ENCODE measurements around the gene ADAM11. TPM values are rescaled to one million over a fixed set of nuclear protein-coding genes. Genes with fewer than 3 reads are reported as not detected.

The ADAM11 gene
- total and polyA plus RNA-seq, 2 of the 13 experiments (the other 11 are each of a cell fraction or from before 2014, with no cell fraction given), result 0.38 to 0.91 TPM

GRCh38 chr17:44775838-44776621 lies 17.2 kb downstream of the ADAM11 start (continued):
- TF ChIP-seq, protein P1, sequence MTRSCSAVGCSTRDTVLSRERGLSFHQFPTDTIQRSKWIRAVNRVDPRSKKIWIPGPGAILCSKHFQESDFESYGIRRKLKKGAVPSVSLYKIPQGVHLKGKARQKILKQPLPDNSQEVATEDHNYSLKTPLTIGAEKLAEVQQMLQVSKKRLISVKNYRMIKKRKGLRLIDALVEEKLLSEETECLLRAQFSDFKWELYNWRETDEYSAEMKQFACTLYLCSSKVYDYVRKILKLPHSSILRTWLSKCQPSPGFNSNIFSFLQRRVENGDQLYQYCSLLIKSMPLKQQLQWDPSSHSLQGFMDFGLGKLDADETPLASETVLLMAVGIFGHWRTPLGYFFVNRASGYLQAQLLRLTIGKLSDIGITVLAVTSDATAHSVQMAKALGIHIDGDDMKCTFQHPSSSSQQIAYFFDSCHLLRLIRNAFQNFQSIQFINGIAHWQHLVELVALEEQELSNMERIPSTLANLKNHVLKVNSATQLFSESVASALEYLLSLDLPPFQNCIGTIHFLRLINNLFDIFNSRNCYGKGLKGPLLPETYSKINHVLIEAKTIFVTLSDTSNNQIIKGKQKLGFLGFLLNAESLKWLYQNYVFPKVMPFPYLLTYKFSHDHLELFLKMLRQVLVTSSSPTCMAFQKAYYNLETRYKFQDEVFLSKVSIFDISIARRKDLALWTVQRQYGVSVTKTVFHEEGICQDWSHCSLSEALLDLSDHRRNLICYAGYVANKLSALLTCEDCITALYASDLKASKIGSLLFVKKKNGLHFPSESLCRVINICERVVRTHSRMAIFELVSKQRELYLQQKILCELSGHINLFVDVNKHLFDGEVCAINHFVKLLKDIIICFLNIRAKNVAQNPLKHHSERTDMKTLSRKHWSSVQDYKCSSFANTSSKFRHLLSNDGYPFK (CRISPR knock-in tag; IDR thresholded peaks at IDR 0.05; ENCODE audit: borderline replicate concordance), result no peak
- no peak for TF ChIP-seq ZNF562 (CRISPR knock-in tag; IDR thresholded peaks at IDR 0.05; ENCODE audit: borderline replicate concordance)
- no peak for TF ChIP-seq NBN (conservative IDR thresholded peaks at IDR 0.05)
- TF ChIP-seq, protein P2, sequence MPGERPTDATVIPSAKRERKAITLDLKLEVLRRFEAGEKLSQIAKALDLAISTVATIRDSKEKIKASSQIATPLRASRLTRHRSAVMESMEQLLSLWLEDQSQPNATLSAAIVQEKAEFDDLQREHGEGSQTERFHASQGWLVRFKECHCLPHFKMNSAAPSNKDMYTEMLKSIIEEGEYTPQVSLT (CRISPR knock-in tag; IDR thresholded peaks at IDR 0.05; ENCODE audit: borderline replicate concordance, low read depth), result no peak
- TF ChIP-seq ZNF12 (CRISPR knock-in tag; IDR thresholded peaks at IDR 0.05), result 0 out of 2 replicates have a peak, but pooled peaks have one; percentile 19
- no peak for TF ChIP-seq ZNF605 (CRISPR knock-in tag; IDR thresholded peaks at IDR 0.05)
- 0 out of 2 replicates have a peak, but pooled peaks have one; percentile 65 for TF ChIP-seq ZNF576 (CRISPR knock-in tag; IDR thresholded peaks at IDR 0.05)
- no peak for TF ChIP-seq CBX1 (IDR thresholded peaks at IDR 0.05; ENCODE audit: low read depth)
- 0 out of 2 replicates have a peak, but pooled peaks have one; percentile 5 for TF ChIP-seq ZNF317 (CRISPR knock-in tag; IDR thresholded peaks at IDR 0.05)
- TF ChIP-seq LCORL (IDR thresholded peaks at IDR 0.05), result no peak
- TF ChIP-seq LCORL (CRISPR knock-in tag; IDR thresholded peaks at IDR 0.05), result no peak; the same call in 1 of the 2 replicates
- TF ChIP-seq ETV5 (CRISPR knock-in tag; IDR thresholded peaks at IDR 0.05; ENCODE audit: borderline replicate concordance), result no peak
- TF ChIP-seq ZFP62 (CRISPR knock-in tag; IDR thresholded peaks at IDR 0.05), result no peak
- 0 out of 2 replicates have a peak, but pooled peaks have one; percentile 52 for TF ChIP-seq ZNF746 (CRISPR knock-in tag; IDR thresholded peaks at IDR 0.05)
- TF ChIP-seq, protein P3, sequence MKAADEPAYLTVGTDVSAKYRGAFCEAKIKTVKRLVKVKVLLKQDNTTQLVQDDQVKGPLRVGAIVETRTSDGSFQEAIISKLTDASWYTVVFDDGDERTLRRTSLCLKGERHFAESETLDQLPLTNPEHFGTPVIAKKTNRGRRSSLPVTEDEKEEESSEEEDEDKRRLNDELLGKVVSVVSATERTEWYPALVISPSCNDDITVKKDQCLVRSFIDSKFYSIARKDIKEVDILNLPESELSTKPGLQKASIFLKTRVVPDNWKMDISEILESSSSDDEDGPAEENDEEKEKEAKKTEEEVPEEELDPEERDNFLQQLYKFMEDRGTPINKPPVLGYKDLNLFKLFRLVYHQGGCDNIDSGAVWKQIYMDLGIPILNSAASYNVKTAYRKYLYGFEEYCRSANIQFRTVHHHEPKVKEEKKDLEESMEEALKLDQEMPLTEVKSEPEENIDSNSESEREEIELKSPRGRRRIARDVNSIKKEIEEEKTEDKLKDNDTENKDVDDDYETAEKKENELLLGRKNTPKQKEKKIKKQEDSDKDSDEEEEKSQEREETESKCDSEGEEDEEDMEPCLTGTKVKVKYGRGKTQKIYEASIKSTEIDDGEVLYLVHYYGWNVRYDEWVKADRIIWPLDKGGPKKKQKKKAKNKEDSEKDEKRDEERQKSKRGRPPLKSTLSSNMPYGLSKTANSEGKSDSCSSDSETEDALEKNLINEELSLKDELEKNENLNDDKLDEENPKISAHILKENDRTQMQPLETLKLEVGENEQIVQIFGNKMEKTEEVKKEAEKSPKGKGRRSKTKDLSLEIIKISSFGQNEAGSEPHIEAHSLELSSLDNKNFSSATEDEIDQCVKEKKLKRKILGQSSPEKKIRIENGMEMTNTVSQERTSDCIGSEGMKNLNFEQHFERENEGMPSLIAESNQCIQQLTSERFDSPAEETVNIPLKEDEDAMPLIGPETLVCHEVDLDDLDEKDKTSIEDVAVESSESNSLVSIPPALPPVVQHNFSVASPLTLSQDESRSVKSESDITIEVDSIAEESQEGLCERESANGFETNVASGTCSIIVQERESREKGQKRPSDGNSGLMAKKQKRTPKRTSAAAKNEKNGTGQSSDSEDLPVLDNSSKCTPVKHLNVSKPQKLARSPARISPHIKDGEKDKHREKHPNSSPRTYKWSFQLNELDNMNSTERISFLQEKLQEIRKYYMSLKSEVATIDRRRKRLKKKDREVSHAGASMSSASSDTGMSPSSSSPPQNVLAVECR (CRISPR knock-in tag; IDR thresholded peaks at IDR 0.05; ENCODE audit: borderline replicate concordance), result no peak; the same call in 1 of the 2 replicates
- TF ChIP-seq, protein P4, sequence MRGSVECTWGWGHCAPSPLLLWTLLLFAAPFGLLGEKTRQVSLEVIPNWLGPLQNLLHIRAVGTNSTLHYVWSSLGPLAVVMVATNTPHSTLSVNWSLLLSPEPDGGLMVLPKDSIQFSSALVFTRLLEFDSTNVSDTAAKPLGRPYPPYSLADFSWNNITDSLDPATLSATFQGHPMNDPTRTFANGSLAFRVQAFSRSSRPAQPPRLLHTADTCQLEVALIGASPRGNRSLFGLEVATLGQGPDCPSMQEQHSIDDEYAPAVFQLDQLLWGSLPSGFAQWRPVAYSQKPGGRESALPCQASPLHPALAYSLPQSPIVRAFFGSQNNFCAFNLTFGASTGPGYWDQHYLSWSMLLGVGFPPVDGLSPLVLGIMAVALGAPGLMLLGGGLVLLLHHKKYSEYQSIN (CRISPR knock-in tag; IDR thresholded peaks at IDR 0.05; ENCODE audit: borderline replicate concordance), result no peak
- peak; percentile 70; the same call in 1 of the 2 replicates for TF ChIP-seq SP4 (CRISPR knock-in tag; IDR thresholded peaks at IDR 0.05)
- no peak for TF ChIP-seq ZNF780A (CRISPR knock-in tag; IDR thresholded peaks at IDR 0.05)
- peak; percentile 46 for TF ChIP-seq MED8 (CRISPR knock-in tag; IDR thresholded peaks at IDR 0.05; ENCODE audit: insufficient replicate concordance)
